CD4-positive, alpha-beta T cell treated with Interleukin-21 for 1 hour (primary cell): ENCODE results near the gene PACSIN2.
A peak's percentile ranks its signal among the peaks of the same experiment; 100 is the strongest.

Experiments
- DNase-seq: peaks from one replicate; pipeline ENCODE4 v3.0.0-alpha.2; 2020

PACSIN2 gene

GRCh38 chr22:42901790-42902508 is 113.0 kb downstream of the PACSIN2 start:
- DNase-seq, result no peak

DNA sequence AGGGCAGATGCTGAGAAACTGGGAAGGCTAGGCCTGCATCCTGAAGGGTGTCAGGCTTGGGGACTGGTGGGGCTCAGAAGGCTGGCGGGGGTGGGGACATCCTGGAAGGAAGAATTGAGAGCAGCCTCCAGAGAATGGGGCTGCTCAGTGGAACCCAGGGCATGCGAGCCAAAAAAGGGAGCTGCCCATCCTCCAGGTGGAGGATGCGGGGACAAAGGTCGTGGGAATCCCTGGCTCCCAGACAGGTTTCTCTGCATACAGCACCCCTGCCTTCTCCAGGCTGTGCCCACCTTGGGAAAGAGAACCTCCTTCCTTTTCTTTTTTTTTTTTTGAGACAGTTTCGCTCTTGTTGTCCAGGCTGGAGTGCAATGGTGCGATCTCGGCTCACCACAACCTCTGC is 117.0 kb downstream of the PACSIN2 start:
- no peak for DNase-seq

DNA sequence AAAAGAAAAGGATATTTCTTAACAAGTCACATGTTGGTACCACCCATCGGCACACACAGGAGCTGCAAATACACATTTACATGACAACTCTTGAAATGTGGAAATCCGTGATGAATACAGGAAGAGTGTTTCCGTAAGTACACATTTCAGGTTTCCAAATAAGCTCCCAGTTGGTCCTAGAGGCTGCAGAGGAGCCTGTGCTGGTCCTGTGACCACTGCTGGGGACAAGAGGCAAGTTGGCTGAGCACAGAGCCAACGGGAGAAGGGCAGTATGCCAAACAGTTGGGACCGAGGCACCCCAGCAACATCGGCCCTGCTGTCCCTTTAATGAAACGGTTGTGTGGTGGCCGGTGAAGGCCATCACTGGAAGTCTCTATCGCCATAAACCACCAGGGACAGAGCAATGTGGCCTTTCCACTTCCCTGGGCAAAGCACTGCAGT is 119.4 kb downstream of the PACSIN2 start:
- no peak for DNase-seq

DNA sequence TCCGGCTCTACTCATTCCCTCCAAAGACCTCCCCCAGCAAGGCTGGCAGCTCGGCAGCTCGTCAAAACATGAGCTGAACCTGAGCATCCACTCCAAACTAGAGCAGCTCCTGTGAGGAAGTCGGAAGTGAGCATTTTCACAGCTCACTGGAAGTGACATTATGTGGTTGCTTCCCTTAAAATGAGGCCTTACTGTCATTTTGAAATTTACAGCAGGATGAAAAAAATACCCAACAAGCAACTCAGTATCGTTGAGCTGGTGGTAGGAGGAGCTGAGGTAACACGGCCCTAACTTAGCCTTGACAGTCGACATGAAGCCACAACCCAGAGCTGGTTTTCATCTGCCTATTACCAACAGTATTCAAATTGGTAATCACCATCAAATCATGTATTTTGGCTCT is 119.9 kb downstream of the PACSIN2 start:
- DNase-seq, result peak; percentile 49

DNA sequence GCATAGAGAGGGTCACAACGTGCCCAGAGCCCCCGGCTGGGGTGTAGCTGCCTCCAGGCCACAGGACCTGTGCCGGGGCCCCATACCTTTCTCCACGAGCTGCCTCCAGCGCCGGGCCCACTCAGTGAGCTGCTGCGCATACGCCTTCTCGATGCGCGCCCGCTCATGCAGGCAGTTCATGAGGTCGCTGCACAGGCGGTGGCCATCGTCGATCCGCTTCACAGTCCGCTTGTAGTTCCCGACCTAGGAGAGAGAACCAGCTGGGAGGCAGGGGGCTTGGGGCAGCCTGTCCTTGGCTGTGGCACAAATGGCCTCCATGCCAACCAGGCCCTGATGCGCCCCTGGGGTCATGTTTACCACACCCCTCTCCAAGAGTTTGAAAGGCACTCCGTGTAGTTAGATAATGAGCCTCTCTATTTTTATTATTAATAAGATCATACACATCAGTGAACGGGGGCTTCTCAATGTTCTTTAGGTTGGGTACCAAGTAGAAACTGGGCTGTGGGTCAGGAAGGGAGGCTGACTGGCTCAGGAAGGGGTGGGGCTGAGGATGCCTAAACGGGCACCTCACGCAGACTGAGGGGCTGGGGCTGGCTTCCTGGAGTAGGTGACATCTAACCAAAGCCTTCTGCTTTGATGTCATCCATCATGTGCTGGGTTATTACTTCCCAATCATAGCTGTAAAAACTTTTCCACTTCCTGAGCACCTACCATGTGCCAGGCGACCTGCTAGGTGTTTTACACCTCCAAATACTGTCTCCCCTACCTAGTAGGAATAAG is 121.4 kb downstream of the PACSIN2 start:
- peak; percentile 28 for DNase-seq

GRCh38 chr22:42892571-42893316 is 122.2 kb downstream of the PACSIN2 start:
- DNase-seq, result no peak

GRCh38 chr22:42892156-42892555 is 122.8 kb downstream of the PACSIN2 start:
- no peak for DNase-seq

- no peak for DNase-seq
These were observed 123.3 kb downstream of the PACSIN2 start for GRCh38 chr22:42891696-42892095.

- DNase-seq, result no peak
These were observed 123.9 kb downstream of the PACSIN2 start for GRCh38 chr22:42891008-42891407.

- peak; percentile 34 for DNase-seq
These were observed 125.6 kb downstream of the PACSIN2 start for GRCh38 chr22:42889304-42889703.

DNA sequence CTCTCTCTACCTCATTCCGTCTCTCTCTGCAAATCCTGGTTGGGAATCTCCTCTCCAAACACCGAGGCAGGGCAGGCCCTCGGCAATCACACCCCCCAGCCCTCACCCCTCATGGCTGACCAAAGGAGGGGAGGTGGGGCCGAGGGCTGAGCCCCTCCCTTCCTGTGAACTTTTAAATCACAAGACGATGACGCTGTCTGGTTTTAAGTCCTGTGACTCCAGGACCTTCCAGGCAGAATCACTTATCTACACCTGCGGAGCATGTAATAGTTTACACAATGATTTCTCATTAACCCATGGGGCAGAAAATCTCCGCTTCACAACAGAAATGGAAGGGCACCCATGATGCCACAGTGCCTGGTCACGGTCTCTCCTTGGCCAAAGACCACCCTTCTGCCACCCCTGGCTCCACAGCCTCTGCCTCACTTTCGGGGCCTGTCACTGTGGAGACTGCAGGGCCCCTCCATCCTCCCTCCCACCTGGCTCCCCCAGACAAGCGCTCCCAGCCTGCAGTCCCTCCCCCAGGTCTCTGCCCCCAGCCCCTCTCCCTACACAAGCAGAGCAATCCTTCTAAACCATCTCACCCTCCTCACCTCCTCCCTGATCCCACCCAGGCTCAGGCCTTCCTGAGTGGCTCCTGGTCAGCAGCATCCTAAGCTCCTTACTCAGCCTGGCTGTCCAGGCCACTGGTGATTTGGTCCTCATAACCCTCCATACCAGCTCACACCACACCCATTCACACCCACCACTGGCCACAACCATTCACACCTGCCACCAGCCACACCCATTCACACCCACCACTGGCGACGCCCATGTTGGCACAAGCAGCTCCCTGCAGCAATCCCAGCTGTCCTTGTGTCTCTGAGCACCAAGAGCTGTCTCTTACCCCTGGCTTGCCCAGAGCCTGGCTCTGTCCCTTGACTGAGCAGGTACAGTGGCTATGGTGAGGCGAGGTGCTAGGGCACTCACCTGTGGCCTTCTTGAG is 127.1 kb downstream of the PACSIN2 start:
- DNase-seq, result no peak

GRCh38 chr22:42887120-42887519 is 127.8 kb downstream of the PACSIN2 start:
- DNase-seq, result no peak

DNA sequence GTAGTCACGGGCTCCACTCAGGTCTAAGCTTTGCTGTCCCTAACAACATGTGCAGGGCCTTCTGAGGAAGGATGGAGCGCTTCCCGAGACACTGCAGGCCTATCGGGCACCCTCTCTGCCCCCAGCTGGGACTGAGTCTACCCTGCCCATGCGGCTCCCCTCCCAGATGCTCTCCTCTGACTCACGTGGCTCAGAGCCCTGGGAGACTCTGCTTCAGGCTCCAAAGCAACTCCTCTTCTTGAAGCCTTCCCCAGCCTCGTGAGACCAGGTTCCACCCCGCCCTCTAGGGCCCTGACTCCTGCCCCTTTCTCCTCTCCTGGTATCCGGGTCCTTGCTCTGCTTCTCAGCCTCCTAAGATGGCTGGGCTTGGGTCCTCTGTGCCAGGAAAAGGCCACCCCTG is 129.5 kb downstream of the PACSIN2 start:
- DNase-seq, result no peak

DNA sequence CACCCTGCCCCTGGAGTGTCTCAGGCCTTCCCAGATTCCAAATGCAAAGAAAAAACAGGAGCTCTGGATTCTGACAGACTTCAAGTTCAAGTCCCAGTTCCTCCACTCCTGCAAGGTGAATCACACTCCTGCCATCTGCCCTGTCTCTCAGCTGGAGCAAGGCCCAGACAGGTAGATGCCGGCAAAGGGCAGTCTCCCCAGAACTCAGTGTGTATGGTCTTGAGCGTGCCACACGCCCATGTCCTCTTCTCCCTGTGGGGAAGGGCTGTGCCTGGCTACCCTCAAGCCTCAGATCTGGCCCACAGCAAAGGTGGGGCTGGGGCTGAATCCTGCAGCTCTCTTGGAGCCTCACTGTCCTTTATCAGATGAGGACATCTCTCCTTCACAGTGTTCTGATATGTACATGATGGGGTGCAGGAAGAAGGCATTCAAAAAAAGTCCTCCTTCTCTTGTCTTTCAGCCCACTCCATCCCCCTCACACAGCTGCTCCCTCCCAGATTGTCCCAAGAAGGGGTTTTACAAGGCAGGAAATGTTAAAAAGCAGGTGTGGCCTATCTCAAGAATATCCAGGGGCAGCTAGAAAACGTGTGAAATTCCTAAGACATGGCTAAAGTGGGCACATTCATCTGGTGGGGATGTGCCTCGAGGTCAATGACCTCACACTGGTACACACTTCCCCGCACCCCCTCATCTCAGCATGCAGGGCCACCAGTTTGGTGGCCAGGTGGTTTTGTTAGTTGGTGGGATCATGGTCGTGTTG is 130.2 kb downstream of the PACSIN2 start:
- no peak for DNase-seq

GRCh38 chr22:42883970-42884369 is 131.0 kb downstream of the PACSIN2 start:
- no peak for DNase-seq

GRCh38 chr22:42883121-42883520 is 131.8 kb downstream of the PACSIN2 start:
- no peak for DNase-seq

DNA sequence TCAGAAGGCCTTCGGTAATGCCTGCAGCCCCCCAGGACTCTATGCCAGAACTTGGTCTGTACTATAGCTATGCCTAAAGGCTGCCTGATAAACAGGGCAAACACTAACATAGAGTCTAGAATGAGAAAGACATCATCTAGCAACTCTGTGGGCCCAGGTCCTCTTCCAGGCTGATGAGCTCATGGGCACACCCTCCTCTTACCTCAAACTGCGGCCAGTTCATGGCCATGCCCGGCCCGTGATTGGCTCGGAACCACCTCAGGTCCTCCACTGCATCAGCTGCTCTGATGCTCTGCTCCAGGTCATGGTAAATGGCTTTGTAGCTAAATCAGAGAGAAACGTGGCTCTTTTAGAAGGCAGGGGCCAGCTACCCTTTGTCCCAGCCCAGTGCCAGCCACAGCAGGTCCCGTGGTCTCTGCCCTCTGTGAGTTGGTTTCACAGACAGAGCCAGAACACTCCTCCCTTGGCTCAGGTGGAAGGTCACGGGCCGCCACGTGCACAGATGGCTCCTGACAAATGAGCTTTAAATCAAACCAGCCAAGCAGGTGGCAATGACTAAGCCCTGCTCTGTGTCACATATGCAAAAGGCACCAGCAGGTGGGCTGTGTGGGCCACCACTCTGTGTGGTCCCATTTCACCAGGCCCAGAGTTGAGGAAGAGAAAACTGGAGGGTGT is 132.8 kb downstream of the PACSIN2 start:
- no peak for DNase-seq

GRCh38 chr22:42881298-42881697 is 133.7 kb downstream of the PACSIN2 start:
- DNase-seq, result no peak

- no peak for DNase-seq
These were observed 134.1 kb downstream of the PACSIN2 start for GRCh38 chr22:42880815-42881214.

- no peak for DNase-seq
These were observed 135.5 kb downstream of the PACSIN2 start for GRCh38 chr22:42879371-42880021.
